Stimulated activated CD8-positive, alpha-beta memory T cell treated with anti-CD3 and anti-CD28 coated beads, Interleukin-4, amount 100 ng/mL, for 4 hours (primary cell): ENCODE data around the gene AGPAT4.
A peak's percentile ranks its signal among the peaks of the same experiment; 100 is the strongest.
"Not testable (repeated sequence)": the region's sequence is repeated elsewhere in the genome, so short reads cannot be mapped to it uniquely, and the experiment has no call there.

Source experiments
- DNase-seq, 2 donors: peaks; one replicate each; pipeline ENCODE4 v3.0.0-alpha.2; 2020; ENCODE audit warnings: low read depth in 2 of 2, low spot score in 1 of 2

Gene AGPAT4

DNA sequence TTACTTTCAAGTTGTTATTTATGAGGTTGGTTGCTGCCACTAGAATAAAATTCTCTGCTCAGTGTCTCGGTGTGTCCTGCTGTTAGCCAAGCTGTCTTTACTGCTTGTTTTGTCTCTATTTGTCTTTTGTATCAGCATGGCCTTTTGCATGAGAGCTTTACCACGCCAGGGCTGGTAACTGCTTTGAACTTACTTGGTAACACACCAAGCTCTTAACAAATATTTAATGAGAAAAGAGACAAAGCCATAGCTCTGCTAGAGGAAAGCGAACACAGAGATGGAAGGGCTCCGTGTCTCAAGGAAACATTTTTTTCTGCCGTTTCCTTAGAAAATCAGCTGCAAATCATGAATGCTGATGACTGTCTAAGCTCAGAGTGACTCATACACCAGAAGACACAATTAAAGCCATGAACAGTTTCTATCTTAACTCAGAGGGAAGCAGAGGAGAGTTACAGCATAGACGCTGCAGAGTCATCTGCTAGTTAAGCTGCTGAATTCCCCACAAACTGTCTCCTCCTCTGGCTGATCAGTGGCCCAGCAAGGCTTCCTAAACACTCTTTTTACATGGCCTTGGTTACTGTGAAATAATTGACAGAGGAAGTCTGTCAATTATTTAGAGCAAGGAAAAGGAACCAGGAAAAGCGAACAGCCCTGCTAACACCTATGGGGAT, 44.8 kb downstream of the AGPAT4 start:
- DNase-seq: no peak

DNA sequence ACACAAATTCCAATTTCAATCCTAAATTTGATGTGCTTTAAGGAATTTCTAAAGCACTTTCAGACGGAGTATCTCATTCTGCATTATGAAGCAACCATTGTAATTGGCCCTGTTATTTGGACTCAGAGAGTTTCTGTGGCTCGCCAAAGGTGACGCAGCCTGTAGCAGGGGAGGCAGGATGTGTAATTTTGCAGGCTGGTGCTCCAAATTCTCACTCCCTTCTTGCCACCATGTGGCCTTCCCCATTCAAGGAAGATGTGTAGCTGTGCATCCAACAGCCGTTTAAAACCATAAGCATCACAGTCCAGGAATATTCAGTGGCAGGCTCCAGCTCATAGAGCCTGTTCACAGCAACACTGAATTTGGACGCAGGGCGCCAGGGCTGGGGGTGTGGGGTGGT, 45.8 kb downstream of the AGPAT4 start:
- no peak for DNase-seq

DNA sequence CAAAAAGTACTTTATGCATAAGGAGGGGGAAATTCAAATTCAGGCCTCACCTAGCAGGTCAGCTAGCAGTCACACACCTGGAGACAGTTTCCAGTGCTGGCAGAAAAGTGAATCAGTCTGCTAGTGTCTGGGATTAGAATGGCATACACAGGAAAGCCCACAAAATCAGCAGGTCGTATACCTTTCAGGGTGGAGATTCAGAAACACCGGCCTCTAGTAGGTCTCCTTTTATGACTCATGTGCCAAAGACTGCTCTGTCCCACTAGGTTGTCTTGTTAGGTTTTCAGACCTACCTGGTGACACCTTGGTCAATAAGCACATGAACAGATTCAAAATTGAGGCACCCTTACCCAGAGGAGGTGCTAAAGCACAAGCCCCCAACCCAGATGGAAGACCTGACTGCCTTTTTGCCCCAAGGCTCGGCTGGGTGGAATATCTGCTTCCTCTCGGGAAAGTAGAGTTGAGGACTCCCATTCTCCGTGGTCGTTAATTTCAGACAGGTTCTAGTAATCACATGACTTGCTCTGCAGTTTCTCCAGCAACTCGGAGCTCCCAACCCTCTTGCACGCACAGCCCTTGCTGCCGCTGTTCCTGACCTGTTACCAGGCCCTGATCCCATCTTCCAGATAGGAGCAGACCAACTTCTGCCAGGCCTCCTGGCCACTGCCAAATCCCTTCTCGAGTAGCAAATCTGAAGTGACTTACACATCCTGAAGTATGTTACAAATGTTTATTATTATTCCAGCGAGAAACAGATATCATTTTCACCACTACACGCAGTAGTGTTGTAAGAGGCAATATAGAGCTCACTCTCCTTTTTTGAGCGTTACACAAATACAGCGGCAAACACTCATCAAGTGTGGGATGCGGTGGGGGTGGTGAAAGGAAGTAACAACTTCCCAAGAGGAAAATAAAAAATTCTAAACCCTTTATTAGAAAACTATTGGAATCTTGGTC, 46.6 kb downstream of the AGPAT4 start:
- DNase-seq: no peak

DNA sequence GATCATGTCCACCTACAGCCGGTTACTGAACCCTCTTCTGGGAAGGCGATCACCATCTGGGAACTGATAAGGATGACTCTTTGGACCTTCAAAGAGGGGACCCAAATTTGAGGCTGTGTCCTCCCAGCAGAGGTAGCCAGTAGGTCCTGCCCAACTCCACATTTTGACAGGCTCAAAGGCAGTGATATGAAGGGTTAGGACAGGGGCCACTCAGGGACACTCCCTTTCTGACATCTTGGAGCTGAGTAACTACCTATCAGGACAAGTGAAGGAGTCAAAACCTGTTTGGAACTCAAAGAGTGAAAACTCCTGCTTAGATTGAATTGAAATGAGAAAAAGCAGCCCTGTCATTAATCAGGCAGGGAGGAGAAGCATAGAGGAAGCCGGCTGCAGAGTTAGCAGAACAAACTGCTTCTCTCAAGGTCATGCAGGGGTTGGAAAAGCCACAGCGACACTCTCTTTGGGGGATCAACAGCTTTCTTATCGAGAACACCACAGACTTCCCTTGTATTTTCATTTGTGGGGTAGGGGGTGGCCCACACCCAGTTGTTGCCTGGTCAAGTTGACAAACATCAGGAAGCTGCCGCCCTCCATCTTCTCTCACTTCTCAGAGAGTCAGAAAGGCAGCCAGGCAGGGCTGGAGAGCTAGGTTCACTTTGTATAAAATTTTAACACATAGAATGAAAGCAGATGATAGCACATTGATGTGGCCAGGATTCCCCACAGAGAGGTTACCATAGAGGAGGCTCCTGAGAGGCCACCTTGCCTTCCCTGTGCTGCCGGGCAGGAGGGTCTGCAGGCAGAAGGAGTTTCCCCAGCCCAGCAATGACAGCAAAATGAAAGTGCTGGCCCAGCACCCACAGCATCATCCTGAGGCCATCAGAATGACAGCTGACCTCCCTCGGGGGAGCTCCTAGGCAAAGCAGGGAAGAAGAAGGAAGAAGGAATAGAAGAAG, 47.6 kb downstream of the AGPAT4 start:
- peak in 1 of 2 donors; percentile 16 for DNase-seq

DNA sequence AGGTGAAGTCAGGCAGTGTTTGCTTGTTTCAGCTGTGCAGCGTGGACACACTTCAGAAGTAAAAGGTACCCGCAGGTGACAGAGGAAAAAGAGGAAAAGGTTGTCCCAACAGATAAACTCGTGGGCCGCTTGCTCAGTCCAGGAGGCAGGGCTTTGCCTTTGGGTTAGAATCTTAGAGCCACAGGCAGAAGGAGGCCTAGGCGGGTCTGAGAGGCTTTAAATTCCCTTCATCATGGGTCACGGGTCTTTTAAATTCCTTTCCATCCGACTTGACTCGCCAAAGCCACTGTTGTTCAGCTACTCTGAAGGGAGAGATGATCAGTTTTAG, 48.2 kb downstream of the AGPAT4 start:
- no peak for DNase-seq

DNA sequence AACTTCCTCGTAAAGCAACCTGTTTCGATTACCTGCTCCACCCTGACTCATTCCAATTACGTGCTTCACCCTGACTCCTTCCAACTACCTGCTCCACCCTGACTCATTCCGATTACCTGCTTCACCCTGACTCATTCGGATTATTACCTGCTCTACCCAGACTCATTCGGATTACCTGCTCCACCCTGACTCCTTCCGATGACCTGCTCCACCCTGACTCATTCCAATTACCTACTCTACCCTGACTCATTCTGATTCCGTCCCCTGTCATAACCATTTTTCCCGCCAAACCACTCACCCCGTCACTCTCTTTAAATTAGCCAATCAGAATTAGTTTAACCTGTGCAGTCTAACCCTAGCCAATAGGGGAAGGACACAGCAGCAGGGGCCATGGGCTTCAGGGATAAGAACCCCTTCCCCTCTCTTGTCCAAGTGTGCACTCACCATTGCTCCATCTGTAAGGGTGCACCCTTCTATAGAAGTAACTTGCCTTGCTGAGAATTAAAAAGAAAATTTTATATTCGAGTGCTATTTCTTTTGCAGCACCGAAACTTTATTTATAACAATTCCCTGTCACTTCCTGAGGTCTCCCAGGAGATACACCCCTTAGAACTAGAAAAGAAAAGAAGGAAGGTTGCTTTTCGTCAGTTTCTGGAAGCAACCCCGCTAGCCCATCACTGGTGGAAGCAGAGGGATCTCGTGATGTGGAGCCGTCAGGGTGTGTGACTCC, 48.7 kb downstream of the AGPAT4 start:
- not testable (repeated sequence) for DNase-seq

DNA sequence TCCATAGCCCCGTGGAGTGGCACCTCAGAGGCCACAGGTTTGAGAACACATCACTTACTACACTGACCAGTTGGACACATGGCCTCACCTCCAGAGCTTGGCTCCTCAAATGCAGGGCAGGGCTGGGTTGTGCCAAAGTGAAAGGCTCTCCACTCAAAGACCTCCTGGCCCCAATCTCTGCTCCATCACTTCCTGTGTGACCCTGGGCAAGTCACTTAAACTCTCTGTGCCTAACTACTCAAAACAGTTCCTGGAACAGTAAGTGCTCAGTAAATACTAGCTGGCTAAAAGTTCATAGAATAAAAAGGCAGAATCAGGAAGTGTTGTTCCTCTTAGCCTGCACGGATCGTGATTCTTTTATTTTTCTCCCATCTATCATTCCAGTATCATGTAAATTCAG, 50.2 kb downstream of the AGPAT4 start:
- DNase-seq: no peak

DNA sequence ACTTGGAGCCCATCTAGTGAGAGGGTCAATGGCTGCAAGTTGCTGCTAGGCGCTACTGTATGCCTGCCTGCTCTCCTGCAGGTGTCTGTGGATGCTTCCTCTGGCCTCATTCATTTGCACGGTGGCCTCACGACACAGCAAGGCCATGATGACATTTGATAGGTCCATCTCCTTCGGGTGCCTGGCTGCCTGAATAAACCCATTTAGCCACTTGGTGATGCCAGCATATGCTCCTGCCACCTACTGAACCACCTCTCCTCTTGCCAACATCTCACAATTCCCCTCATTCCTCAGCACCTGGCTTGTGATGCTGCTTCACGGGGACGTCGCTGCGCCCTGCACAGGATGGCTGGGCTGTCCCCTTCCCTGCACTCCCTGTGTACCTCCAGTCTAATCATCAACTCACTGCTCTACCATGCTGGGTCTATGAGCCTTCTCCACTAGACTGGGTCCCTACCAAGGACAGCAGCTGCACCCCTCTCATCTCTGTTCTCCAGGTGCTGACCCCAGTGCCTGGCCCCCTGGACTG, 51.1 kb downstream of the AGPAT4 start:
- no peak for DNase-seq

DNA sequence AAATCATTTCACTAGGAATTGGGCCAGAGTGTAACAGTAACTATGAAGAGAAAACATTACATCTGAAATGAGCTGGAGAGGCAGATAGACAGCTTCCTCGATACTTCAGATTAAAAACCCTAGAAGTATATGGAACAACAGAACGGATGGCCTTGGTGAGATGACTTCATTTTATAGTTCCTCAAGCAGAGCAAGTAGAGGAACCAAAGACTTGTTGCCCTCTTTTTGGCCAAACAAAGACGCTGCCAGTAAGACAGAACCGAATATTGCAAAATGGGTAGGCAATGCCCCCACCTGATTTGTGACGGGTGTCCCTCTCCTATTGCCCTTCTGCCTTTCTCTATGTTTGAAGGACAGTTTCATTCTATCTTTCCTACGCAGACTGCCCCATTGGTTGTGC, 53.5 kb downstream of the AGPAT4 start:
- DNase-seq: no peak

DNA sequence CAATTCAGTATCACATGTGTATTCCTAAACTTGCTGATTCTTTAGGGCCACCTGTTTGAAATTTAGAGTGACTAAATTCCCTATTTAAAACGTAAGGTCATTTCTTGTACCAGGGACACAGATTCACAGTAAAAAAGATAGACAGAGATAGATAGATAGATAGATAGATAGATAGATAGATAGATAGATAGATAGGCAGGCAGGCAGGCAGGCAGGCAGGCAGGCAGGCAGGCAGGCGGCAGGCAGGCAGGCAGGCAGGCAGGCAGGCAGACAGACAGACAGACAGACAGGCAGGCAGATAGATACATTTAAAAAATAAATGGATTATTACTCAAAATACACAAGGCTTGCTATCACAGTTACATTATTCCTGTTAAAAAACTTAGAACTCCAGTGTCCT, 54.2 kb downstream of the AGPAT4 start:
- no peak for DNase-seq

DNA sequence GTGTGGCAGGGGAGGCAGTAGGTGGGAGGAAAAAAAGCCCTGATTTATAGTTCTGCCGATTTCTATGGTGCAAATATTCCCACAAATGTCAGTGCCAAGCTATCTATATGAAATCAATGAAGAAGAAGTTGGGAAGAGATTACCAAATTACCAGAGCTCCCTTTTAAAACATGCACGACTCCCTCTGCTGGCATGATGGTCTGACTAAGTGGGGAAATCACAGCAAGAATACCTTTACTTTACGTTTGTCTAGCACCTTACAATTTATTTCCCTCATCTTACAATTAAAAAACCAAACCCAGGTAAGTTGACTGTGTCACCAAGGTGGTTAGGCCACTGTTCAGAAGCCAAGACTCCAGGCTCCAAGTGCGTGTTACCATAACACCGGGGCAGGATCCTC, 55.6 kb downstream of the AGPAT4 start:
- DNase-seq: no peak

DNA sequence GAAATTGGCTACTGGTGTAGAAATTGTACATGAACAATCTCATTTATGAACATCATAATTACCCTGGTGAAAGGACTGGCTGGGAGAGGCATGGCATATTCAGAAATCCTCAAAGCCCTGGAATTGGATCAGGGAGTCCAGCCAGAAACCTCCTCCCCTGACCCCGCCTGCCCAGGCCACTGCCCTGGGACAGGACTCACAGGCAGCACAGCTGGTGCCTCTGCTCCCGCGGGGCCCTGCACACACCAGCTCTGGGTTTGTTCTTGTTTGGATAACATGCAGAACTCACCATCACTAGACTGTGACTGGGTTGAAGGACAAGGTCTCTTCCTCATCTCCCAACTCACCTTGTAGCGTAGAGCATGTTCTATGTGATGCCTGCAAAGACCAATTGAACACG, 56.2 kb downstream of the AGPAT4 start:
- no peak for DNase-seq

DNA sequence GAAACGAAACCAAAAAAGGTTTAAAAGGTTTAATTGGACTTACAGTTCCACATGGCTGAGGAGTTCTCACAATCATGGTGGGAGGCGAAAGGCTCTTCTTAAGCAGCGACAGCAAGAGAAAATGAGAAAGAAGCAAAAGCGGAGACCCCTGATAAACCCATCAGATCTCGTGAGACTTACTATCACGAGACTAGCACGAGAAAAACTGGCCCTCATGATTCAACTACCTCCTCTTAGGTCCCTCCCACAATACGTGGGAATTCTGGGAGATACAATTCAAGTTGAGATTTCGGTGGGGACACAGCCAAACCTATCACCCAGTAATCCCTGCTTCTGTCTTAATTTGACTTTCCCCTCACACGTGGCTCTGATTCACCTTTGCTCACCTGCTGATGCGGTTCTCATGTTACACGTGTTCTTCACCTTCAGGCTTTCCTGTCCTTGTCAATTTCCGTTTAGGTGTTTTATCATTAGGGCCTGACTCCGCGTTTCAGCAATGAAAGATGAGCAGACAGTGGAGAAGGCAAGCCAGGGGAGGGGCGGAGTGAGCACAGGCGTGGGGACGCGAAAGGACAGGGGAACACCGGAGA, 57.1 kb downstream of the AGPAT4 start:
- no peak for DNase-seq

DNA sequence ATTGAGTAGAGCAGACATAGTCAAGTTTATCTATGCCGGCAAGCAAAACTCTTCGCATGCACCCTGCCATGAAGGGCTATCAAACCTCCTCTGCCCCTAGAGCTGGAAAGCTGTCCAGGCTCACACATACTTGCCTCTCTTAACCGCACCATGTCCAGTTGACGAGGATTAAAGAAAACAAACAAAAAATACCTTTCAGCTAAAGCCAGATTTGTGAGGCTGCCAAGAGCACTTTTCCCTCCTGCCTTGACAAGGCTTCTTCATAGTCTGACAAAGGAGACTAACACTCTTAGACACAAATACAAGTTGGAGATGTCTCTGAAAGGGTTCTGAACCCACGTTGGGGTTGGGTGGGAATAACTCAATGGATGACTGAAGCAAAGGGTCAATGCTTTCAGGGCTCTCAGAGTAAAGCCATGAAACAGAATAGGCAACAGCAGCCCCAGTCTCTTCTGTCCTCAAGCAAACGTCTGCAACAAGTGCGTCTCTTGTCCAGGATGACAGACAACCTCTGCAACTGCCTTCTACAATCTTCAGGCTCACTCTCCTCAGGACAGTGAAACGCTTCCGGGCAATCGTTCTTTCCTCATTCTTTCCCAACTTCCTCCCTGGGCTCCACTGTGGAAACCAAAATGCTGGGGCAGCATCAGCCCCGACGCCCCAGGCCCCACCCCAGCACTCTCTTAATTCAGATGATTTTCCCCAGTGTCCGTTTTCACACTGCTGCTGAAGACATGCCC, 57.8 kb downstream of the AGPAT4 start:
- no peak for DNase-seq

DNA sequence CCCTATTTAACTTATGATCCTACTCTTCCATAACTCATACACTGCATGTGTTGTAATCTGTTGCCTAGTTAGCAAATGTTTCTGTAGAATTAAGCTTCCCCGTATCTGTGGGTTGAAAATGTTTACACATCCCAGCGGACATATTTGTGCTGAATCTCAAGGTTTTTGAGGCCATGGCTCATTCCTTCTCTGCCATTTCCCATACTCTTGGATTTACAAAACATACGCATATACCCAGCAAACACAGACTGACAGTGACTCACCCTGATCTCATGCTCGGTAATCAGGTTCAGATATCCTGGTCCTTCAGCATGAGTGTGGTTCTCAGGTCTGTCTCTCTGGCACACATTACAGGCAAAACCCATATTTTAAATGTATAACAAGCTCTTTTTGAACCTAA, 58.7 kb downstream of the AGPAT4 start:
- DNase-seq: no peak

DNA sequence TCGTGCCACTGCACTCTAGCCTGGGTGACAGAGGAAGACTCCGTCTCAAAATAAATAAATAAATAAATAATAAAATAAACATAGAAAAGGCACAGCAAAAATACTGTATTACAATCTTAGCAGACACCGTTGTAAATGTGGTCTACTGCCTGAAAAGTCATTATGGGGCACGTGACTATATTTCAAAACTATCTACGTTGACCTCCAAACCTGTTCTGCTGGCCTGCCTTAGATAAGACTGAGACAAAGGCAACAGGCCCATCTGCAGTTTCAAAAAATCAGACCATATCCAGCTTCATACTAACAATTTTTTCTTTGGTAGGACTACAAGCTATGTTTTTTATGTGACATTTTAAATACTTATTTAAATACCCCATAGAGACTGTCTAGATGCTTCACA, 59.1 kb downstream of the AGPAT4 start:
- DNase-seq: no peak

DNA sequence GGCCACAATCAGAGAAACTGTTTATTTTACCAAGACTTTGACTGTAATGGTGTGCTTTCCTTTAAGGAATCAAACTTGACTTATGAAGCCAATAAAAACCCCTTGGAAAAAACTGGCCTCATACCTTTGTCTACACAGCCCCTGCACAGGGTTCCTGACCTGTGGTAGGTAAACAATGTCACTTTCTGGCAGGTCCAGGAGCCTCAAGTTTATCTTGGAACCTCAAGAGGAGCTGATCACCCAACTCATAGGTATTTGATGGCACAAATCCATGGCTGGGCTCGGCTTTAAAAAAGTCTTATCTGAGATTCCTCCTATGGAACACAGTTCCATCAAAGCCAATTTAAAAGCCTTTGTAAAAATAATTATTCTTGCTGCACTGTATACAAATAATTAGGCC, 61.0 kb downstream of the AGPAT4 start:
- no peak for DNase-seq

DNA sequence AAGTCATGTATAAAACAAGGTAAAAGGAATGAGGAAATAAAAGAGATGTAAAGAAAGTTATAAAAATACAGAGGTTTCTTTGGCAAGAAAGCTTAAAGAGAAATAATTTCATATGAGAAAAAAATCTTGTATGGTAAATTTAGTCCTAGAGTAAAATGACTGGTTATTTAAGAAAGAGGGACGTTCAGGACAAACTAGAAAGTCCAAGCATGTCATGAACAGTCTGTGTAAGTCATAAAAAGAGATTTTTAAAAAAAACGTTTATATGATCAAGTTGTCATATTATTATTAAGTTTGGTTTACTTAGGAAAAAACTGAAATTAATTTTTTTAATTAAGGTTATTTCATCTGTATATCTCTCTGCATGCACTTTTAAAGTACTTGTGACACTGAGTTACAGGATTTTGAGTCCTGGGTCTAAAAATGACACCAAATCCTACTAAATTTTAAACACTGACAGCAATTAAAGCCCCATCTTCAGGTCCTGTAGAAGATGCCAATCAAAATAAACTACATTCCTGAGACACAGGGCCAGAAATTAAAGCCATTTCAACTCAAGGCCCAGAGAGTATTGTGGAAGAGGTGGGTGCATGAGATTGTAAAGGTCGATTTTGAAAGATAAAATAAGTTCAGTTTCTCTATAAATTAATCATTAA, 62.4 kb downstream of the AGPAT4 start:
- DNase-seq: no peak

DNA sequence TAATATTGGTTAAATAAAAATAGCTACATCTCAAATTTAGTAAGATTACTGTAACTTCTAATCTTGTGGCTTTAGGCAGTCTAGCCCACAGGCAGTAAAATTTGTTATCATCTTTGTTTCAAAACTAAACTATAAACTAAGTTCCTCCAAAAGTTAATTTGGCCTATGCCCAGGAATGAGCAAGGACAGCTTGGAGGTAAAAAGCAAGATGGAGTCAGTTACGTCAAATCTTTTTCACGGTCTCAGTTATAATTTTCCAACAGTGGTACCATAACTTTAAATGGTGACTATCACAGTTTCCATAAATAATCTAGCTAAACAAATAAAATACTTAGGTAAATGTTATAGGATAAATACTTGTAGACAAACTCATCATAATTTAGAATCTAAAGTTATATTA, 63.0 kb downstream of the AGPAT4 start:
- DNase-seq: no peak
